HepG2 (cell line): ENCODE results near the gene SPTAN1. TPM values are rescaled to one million over a fixed set of nuclear protein-coding genes. Genes with fewer than 3 reads are reported as not detected.

Source experiments
- CEBPZ ChIP-seq: IDR thresholded peaks from 2 replicates; pipeline ENCODE4 v1.6.1; 2012; ENCODE audit warnings: low read length, improper control_type of control experiment
- EHMT2 ChIP-seq: fragments of 200-600 bp; sonication (generic); IDR thresholded peaks from 2 replicates; pipeline ENCODE4 v1.7.0; 2017; ENCODE audit warnings: antibody characterized with exemption, low read depth, low read length, borderline replicate concordance
- HNRNPLL ChIP-seq: fragments of 200-400 bp; formaldehyde crosslinking; IDR thresholded peaks from 2 replicates; pipeline ENCODE4 v1.6.1; 2017; ENCODE audit warnings: mild to moderate bottlenecking, low read depth, low read length; ENCODE audit not compliant: poor library complexity, severe bottlenecking
- KDM4B ChIP-seq: sonication (generic); formaldehyde crosslinking; IDR thresholded peaks from 2 replicates; pipeline ENCODE4 v1.4.0; 2020; ENCODE audit warnings: missing genetic modification reagents
- MAZ ChIP-seq, 2 experiments: sonication (generic) in 1 of 2; formaldehyde crosslinking in 1 of 2; IDR thresholded peaks; 2 replicates each; pipeline versions ENCODE4 v1.5.0 to v1.6.1; 2012 to 2020; ENCODE audit warnings: low read depth in 2 of 2, mild to moderate bottlenecking in 2 of 2, borderline replicate concordance in 1 of 2, improper control_type of control experiment in 1 of 2, low read length in 1 of 2, missing genetic modification reagents in 1 of 2, moderate library complexity in 1 of 2
- NFE2L2 ChIP-seq: fragments of 150-350 bp; IDR thresholded peaks from 2 replicates; pipeline ENCODE4 v1.6.1; 2014; ENCODE audit warnings: low read length
- PLSCR1 ChIP-seq: sonication (generic); formaldehyde crosslinking; IDR thresholded peaks from 2 replicates; pipeline ENCODE4 v1.5.0; 2020; ENCODE audit warnings: missing genetic modification reagents, mild to moderate bottlenecking, borderline replicate concordance
- ZBTB8A ChIP-seq: sonication (generic); formaldehyde crosslinking; IDR thresholded peaks from 2 replicates; pipeline ENCODE4 v1.4.0; 2020; ENCODE audit warnings: mild to moderate bottlenecking, low read depth, missing genetic modification reagents, borderline replicate concordance
- ZFAT ChIP-seq: sonication (generic); formaldehyde crosslinking; conservative IDR thresholded peaks from 2 replicates; pipeline ENCODE4 v1.8.1; 2023; ENCODE audit warnings: missing genetic modification reagents, inconsistent platforms
- ZNF10 ChIP-seq: sonication (generic); formaldehyde crosslinking; IDR thresholded peaks from 2 replicates; pipeline ENCODE4 v1.4.0; 2020; ENCODE audit warnings: mild to moderate bottlenecking, low read depth, missing genetic modification reagents, borderline replicate concordance
- ZNF30 ChIP-seq: sonication (generic); formaldehyde crosslinking; IDR thresholded peaks from 2 replicates; pipeline ENCODE4 v1.5.0; 2020; ENCODE audit warnings: mild to moderate bottlenecking, missing genetic modification reagents
- ZNF589 ChIP-seq: sonication (generic); formaldehyde crosslinking; conservative IDR thresholded peaks from 2 replicates; pipeline ENCODE4 v1.8.0; 2022; ENCODE audit warnings: mild to moderate bottlenecking, moderate library complexity, missing genetic modification reagents
- ZNF646 ChIP-seq: sonication (generic); formaldehyde crosslinking; IDR thresholded peaks from 2 replicates; pipeline ENCODE4 v1.9.0; 2021; ENCODE audit warnings: mild to moderate bottlenecking, missing genetic modification reagents
- ZNF770 ChIP-seq: sonication (generic); formaldehyde crosslinking; IDR thresholded peaks from 2 replicates; pipeline ENCODE4 v1.5.0; 2020; ENCODE audit warnings: mild to moderate bottlenecking, missing genetic modification reagents
- ZNF816 ChIP-seq: sonication (generic); formaldehyde crosslinking; IDR thresholded peaks from 2 replicates; pipeline ENCODE4 v1.8.0; 2022; ENCODE audit warnings: missing genetic modification reagents, mild to moderate bottlenecking, borderline replicate concordance
- polyA plus RNA-seq, 8 experiments: library from polyadenylated mRNA; depleted of rRNA in 3 of 8; stranded (reverse) in 7 of 8; unstranded in 1 of 8; fragments of >200 nt; fragmentation: Illumina TruSeq in 4 of 8; extraction: Trizol in 4 of 8; gene quantifications; 2 replicates each; pipeline versions ENCODE4 v1.2.1 to v1.2.3, GENCODE V29; 2011 to 2016; ENCODE audit warnings: low read depth in 4 of 8, missing spikeins in 1 of 8, mixed read lengths in 1 of 8; ENCODE audit not compliant: insufficient read depth in 1 of 8
- total RNA-seq, 5 experiments: library from RNA; depleted of rRNA; stranded (reverse); fragments of >200 nt; fragmentation: Illumina TruSeq; extraction: Trizol; gene quantifications; 2 replicates each; pipeline ENCODE4 v1.2.3, GENCODE V29; 2016; ENCODE audit warnings: low read depth in 1 of 5

SPTAN1 gene
- total and polyA plus RNA-seq, 2 of the 13 experiments (the other 11 are each of a cell fraction or from before 2014, with no cell fraction given) = 106 to 111 TPM

GRCh38 chr9:128556926-128557634 lies 4.7 kb downstream of the SPTAN1 start (continued):
- TF ChIP-seq MAZ (IDR thresholded peaks at IDR 0.05; ENCODE audit: borderline replicate concordance, low read depth, low read length) (no peak), MAZ (CRISPR knock-in tag; IDR thresholded peaks at IDR 0.05; ENCODE audit: low read depth) (no peak), ZNF589 (CRISPR knock-in tag) (no peak), ZNF816 (no peak), CEBPZ (no peak), ZNF646 (CRISPR knock-in tag) (no peak), ZNF770 (CRISPR knock-in tag) (no peak), ZBTB8A (no peak), HNRNPLL (no peak), NFE2L2 (no peak), ZNF10 (CRISPR knock-in tag) (no peak), ZNF30 (CRISPR knock-in tag) (no peak), KDM4B (no peak), PLSCR1 (no peak), EHMT2 (no peak), ZFAT (CRISPR knock-in tag) (no peak)
